HFFc6 (cell line): ENCODE data around the gene CCN5. TPM values are rescaled to one million over a fixed set of nuclear protein-coding genes. Genes with fewer than 3 reads are reported as not detected.

ENCODE experiments used
- DNase-seq: peaks from one replicate; pipeline ENCODE4 v3.0.0-alpha.2; 2018
- H3K27ac Mint-ChIP-seq: 2 replicates; pipeline ENCODE4 v1.8.0; 2020; ENCODE audit warnings: mild to moderate bottlenecking, mixed read lengths
- H3K27me3 Mint-ChIP-seq: 2 replicates; pipeline ENCODE4 v1.8.0; 2021; ENCODE audit warnings: mild to moderate bottlenecking, moderate library complexity, mixed read lengths; ENCODE audit not compliant: insufficient read depth
- H3K36me3 Mint-ChIP-seq: 2 replicates; pipeline ENCODE4 v1.8.0; 2021; ENCODE audit warnings: low read depth, mixed read lengths
- H3K4me1 Mint-ChIP-seq: 2 replicates; pipeline ENCODE4 v1.8.0; 2020; ENCODE audit warnings: low read depth, mixed read lengths
- H3K4me3 Mint-ChIP-seq: 2 replicates; pipeline ENCODE4 v1.8.0; 2020; ENCODE audit warnings: mild to moderate bottlenecking, moderate library complexity, mixed read lengths
- H3K9me3 Mint-ChIP-seq: 2 replicates; pipeline ENCODE4 v1.8.0; 2020; ENCODE audit warnings: mild to moderate bottlenecking, mixed read lengths
- CTCF ChIP-seq: fragments of 200-600 bp; sonication (generic); IDR thresholded peaks from 2 replicates; pipeline ENCODE4 v1.5.0; 2021; ENCODE audit warnings: antibody characterized with exemption, mild to moderate bottlenecking
- total RNA-seq, 6 experiments: library from RNA; stranded (reverse); fragmentation: NEBNext Ultra II Directional; extraction: Animal tissue kit (Norgen Biotek cat#: 25700); gene quantifications; 2 replicates in 1 of 6; 3 replicates in 5 of 6; pipeline ENCODE4 v1.2.3, GENCODE V29; 2021

The CCN5 gene
- total RNA-seq, 6 experiments from 2014 or later = 0.14 TPM; not detected in 5

- Mint-ChIP-seq H3K27me3 (peaks cover 2% of the 10 kb centered on the region), H3K4me3 (no peak overlapping the region), H3K9me3 (no peaks in the 10 kb centered on the region), H3K27ac (peak overlapping the region; percentile 74; the same call in 1 of the 2 replicates), H3K4me1 (peaks cover 15% of the 10 kb centered on the region), H3K36me3 (no peaks in the 10 kb centered on the region)
- DNase-seq = no peak
- TF ChIP-seq CTCF = no peak
These were observed 36.1 kb upstream of the CCN5 start for GRCh38 chr20:44678990-44679611.

- Mint-ChIP-seq H3K27ac (no peak overlapping the region), H3K4me1 (peaks cover 28% of the 10 kb centered on the region), H3K27me3 (peaks cover 8% of the 10 kb centered on the region), H3K36me3 (no peaks in the 10 kb centered on the region), H3K4me3 (no peak overlapping the region), H3K9me3 (no peaks in the 10 kb centered on the region)
- TF ChIP-seq CTCF = no peak
- DNase-seq = no peak
These were observed 33.2 kb upstream of the CCN5 start for GRCh38 chr20:44681796-44682566.

- Mint-ChIP-seq H3K9me3 (no peaks in the 10 kb centered on the region), H3K4me3 (no peak overlapping the region), H3K27me3 (peaks cover 9% of the 10 kb centered on the region), H3K27ac (no peak overlapping the region), H3K4me1 (peaks cover 24% of the 10 kb centered on the region), H3K36me3 (no peaks in the 10 kb centered on the region)
- no peak for DNase-seq
- TF ChIP-seq CTCF = peak; percentile 72
These were observed 31.7 kb upstream of the CCN5 start for GRCh38 chr20:44683263-44684046.

- H3K4me3 Mint-ChIP-seq = no peak overlapping the region
- H3K27ac Mint-ChIP-seq = no peak overlapping the region
- TF ChIP-seq CTCF = no peak
- H3K9me3 Mint-ChIP-seq = no peaks in the 10 kb centered on the region
- DNase-seq = no peak
- H3K4me1 Mint-ChIP-seq = peaks cover 19% of the 10 kb centered on the region
- H3K27me3 Mint-ChIP-seq = peaks cover 9% of the 10 kb centered on the region
- H3K36me3 Mint-ChIP-seq = no peaks in the 10 kb centered on the region
These were observed 30.9 kb upstream of the CCN5 start for GRCh38 chr20:44684047-44684967.

GRCh38 chr20:44686934-44687333 lies 28.2 kb upstream of the CCN5 start:
- Mint-ChIP-seq H3K27ac (no peak overlapping the region), H3K4me1 (peaks cover 34% of the 10 kb centered on the region), H3K36me3 (peaks cover 12% of the 10 kb centered on the region), H3K9me3 (peaks cover 11% of the 10 kb centered on the region), H3K27me3 (peaks cover 12% of the 10 kb centered on the region), H3K4me3 (no peak overlapping the region)
- no peak for DNase-seq
- no peak for TF ChIP-seq CTCF
